GM12872 (cell line): ENCODE measurements around the gene AMOTL2.

Source experiments
- TF ChIP-seq, protein P1 (sequence below): IDR thresholded peaks from 3 replicates; pipeline ENCODE4 v1.5.1; 2011; ENCODE audit warnings: low read depth, mild to moderate bottlenecking, low read length, moderate library complexity; ENCODE audit not compliant: insufficient read depth

Gene AMOTL2

DNA sequence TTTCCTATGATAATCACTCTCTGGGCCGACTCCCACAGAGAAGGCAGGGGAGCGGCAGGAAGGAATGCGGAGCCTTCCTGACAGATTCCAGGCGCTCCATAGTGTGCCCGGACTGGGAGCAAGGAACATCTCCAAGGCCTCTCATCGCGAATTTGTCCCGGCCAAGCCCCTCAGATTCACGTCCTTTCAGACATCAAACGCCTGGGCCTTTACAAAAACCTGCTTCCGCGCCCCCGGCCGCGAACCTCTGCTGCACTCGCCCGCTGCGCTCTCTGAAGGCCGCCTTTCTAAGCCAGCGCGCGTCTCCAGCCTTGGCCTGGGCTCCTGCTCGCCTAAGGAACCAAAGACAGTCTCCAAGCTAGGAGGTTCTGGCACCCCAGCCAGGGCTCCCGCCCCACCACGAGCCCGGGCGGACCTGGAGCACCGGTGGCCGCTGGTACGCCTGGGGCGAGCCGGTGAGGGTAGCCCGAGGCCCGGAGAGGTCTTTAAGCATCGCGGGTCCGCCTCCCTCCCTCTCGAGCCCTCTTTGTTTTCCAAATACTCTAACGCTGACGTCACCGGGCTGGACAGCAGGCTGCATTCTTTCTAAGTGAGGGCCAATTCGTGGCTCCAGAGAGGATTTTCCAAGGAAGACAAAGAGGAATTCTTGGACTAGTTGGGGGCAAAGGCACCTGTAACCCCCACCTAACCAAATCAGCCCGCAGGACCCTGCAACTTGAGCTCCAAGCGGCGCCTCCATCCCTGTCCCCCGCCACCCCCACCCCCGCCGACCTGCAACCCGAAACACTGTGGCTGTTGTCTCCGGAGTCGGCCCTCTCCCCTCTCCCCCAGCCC is 759 bp downstream of the AMOTL2 start:
- TF ChIP-seq, protein P1, sequence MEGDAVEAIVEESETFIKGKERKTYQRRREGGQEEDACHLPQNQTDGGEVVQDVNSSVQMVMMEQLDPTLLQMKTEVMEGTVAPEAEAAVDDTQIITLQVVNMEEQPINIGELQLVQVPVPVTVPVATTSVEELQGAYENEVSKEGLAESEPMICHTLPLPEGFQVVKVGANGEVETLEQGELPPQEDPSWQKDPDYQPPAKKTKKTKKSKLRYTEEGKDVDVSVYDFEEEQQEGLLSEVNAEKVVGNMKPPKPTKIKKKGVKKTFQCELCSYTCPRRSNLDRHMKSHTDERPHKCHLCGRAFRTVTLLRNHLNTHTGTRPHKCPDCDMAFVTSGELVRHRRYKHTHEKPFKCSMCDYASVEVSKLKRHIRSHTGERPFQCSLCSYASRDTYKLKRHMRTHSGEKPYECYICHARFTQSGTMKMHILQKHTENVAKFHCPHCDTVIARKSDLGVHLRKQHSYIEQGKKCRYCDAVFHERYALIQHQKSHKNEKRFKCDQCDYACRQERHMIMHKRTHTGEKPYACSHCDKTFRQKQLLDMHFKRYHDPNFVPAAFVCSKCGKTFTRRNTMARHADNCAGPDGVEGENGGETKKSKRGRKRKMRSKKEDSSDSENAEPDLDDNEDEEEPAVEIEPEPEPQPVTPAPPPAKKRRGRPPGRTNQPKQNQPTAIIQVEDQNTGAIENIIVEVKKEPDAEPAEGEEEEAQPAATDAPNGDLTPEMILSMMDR: no peak

DNA sequence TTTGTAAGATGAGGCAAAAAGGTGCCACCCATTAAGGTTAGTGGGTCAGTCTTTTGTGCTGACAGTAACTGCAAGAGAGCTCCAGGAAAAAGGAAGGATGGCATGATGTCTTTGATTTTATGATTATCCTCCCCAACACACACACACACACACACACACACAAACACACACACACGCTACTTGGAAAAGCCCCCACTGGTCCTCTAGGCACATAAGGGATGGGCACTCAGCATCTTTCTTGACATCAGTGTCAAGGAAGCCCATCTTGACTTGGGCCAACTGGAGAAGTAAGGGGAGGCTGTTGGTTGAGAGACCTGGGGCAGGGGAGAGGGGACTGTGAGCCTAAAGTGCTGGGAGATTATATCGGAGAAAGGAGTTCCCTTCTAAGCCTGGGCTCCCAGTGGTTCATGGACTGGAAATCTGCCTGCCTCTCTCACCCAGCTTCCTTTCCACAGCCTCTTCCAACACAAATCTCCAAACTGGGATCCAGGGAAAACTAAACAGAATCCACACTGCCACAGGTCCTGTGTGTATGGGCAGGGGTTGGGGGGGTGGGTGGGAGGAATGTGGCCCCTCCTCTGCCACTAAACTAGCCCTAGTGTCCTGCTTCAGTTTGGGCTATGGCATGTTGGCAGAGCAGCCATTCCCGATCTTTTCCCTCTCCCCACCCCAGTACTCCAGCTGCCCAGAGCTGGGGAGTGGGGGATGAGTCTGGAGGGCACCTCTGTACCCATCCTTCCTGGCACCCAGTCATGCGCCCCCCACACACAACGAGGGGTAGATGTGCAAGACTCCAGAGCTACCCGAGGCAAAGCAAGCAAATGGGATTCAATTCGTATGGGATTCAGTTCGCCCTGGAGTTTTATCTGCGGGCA is 1.6 kb downstream of the AMOTL2 start:
- TF ChIP-seq, protein P1: no peak

DNA sequence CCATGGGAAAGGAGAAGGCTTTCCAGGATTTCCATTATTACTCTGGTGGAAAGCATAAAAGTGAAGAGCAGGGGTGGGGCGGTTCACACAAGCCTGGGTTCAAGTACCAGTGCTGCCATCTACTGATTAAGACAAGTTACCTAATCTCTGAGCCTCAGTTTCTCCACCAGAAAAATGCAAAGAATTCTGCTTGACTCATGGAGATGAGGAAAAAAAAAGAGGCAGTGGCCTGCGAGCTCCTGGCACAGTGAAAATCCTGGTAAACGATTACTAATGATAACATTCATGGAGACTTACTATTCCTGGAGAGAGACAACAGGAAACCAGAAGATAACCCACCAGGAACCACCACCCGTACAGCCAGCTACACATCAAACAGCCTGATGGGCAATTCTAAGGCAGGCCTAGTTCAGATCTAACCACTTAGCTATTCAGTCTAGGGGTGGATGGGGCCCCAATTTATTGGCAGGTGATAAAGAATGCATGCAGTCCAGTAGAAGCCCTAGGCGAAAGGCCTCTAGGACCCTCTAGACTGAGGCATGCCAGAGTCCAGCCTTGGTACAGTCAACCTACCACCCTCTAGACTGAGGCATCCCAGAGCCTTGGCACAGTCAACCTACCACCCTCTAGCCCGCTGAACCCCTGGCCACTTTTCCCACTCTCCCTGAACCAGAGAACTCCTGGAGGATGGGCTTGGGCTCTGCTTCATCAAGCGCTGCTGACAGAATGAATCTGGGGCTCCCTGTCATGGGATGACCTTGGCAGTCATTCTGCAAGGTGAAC is 2.5 kb downstream of the AMOTL2 start:
- TF ChIP-seq, protein P1: no peak

DNA sequence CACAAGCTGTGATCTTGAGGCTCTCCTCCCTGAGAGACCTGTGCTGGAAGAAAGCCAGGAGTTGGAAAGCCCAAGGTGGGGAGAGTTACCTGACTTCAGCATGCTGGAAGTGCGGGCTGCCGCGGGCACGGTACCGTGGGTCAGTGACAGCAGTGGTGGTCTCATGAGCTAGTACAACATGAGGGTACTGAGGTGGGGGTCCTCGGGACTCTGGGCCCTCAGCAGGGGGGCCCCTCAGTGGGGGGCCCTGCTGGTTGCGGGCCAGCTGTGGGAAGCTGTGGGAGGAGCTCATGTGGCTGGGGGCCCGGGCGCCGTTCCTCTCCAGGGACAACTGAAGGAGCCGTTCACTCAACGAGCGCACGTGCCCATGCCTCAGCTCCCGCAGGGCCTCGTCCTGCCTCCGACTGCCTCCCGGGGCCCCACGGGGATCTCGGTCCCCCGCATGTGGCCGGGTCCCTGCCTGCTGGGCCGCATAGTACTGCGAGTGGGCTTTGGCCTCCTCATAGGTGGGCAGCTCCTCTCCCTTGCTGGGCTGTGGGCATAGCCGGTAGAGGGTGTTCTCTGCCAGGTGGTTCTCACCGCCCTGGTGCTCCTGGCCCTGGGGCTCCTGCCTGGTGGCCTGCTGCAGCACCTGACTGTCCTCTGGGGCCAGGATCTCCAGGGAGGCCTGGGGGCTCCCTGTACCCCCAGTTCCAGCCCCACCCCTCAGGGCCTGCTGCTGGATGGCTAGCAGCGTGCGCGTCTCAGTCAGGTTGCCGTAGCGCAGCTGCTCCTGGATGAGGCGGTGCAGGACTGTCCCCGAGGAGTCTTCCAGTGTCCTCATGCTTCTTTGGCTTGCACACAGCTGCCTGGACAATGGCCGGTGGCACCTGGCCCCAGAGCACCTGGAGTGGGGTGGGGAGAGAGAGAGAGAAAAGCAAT is 3.4 kb downstream of the AMOTL2 start:
- TF ChIP-seq, protein P1: no peak

DNA sequence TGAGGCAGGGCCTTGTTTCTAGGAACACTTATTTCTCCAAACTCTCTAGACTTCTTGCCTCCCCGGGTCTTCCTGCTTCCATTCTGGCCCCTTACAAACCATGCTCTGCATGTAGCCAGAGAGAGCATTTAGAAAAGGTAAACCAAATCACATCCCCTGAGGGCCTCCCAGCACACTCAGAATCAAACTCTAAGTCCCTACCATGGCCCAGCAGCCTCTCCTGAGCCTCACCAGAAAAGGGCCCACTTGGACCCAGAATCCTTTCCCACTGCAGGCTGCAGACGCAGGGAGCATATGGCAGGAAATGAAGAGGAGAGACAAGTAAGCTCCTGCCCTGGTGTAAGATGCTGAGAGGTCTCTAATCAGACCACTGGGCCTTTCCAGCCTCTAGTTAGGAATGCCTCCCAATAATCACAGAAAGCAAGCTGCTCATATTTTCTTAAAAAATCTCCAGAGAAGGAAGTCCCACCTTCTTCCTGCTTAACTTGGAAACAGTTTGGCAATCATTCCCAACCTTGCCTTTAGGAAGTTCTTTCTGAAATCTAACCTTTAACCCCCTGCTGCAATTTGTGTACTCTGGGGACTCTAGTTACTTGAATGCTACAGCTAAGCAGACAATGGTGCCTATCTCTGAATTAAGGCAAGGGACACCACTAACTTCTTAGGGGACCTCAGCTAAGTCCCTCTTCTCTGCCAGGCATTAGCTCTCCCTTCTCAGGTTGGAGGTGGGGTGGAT is 4.2 kb downstream of the AMOTL2 start:
- TF ChIP-seq, protein P1: no peak

DNA sequence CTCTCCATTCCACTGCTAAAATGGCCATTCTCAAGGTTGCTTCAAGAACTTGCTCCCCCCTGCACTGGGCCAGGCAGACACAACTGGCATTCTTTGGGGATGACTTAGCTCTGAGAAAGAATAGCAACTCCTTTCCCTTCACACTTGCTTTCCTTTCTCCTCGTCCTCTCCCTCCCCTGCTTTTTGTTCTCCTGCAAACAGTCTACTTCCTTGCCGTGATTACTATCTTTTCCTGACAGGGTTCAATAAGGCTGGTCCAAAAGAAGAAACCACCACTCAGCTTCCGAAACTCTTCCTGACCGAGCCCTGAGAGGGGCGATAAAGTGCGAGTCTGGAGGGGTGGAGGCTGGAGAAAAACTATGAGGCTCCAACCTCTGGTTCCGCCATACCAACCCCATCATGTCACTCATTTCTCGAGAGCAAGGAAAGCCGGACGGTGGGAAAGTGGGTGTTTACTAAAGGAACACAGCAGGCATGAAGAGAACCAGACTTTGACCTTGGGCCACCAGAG is 5.0 kb downstream of the AMOTL2 start:
- TF ChIP-seq, protein P1: no peak
